MCF 10A (cell line): ENCODE measurements around the gene PAX5. TPM values are rescaled to one million over a fixed set of nuclear protein-coding genes. Genes with fewer than 3 reads are reported as not detected.

Experiments
- BruUV-seq: library from RNA; stranded (reverse); fragments of 400-500 nt; replicated peaks from 2 replicates; lab custom pipeline; 2021; lab: Mats Ljungman, UMichigan
- CTCF ChIA-PET: fragments of 300-600 bp; sonication (Branson Sonifier 250); formaldehyde crosslinking; extraction: SDS; loops from one replicate; lab custom pipeline; 2021; ENCODE audit warnings: antibody characterized with exemption, inconsistent platforms; lab: Yijun Ruan, JAX
- POLR2A ChIA-PET: fragments of 300-600, 350-650 bp; sonication (Branson Sonifier 250); formaldehyde crosslinking; extraction: SDS; loops from one replicate; lab custom pipeline; 2020; ENCODE audit warnings: antibody characterized with exemption, inconsistent platforms; lab: Yijun Ruan, JAX
- DNase-seq: peaks from one replicate; pipeline ENCODE4 v3.0.0-alpha.2; 2018; ENCODE audit not compliant: unreplicated experiment
- H3K27ac Mint-ChIP-seq: one replicate; pipeline ENCODE4 v1.8.0; 2022; ENCODE audit warnings: mild to moderate bottlenecking, low read depth, mixed read lengths; ENCODE audit not compliant: unreplicated experiment
- H3K27me3 Mint-ChIP-seq: one replicate; pipeline ENCODE4 v1.8.0; 2022; ENCODE audit warnings: mixed read lengths; ENCODE audit not compliant: insufficient read depth, unreplicated experiment
- H3K36me3 Mint-ChIP-seq: one replicate; pipeline ENCODE4 v1.8.0; 2022; ENCODE audit warnings: mild to moderate bottlenecking, moderate library complexity, mixed read lengths; ENCODE audit not compliant: insufficient read depth, unreplicated experiment
- H3K4me1 Mint-ChIP-seq: one replicate; pipeline ENCODE4 v1.8.0; 2022; ENCODE audit warnings: mixed read lengths; ENCODE audit not compliant: insufficient read depth, unreplicated experiment
- H3K4me3 Mint-ChIP-seq: one replicate; pipeline ENCODE4 v1.8.0; 2022; ENCODE audit warnings: mild to moderate bottlenecking, moderate library complexity, mixed read lengths; ENCODE audit not compliant: unreplicated experiment
- H3K9me3 Mint-ChIP-seq: one replicate; pipeline ENCODE4 v1.8.0; 2022; ENCODE audit warnings: mixed read lengths; ENCODE audit not compliant: unreplicated experiment
- CTCF ChIP-seq: fragments of 200-600 bp; IDR thresholded peaks from one replicate; pipeline ENCODE4 v1.8.0; 2022; ENCODE audit warnings: antibody characterized with exemption, mild to moderate bottlenecking; ENCODE audit not compliant: unreplicated experiment
- intact Hi-C: fragments of 100-400 bp; cut with micrococcal nuclease; formaldehyde crosslinking; loops from 2 replicates; pipeline ENCODE4 v1.14.1; 2022
- total RNA-seq: library from RNA; stranded (reverse); gene quantifications from 2 replicates; pipeline ENCODE4 v1.2.3, GENCODE V29; 2022

Gene PAX5
- total RNA-seq, 1 experiment from 2014 or later = not detected

GRCh38 chr9:36906492-36906891 lies 127.6 kb downstream of the PAX5 start:
- Mint-ChIP-seq H3K36me3 (no peaks in the 10 kb centered on the region), H3K4me1 (no peaks in the 10 kb centered on the region), H3K9me3 (no peaks in the 10 kb centered on the region), H3K27ac (no peak overlapping the region), H3K27me3 (peaks cover 86% of the 10 kb centered on the region), H3K4me3 (no peak overlapping the region)
- no TSS peak for BruUV-seq
- no peak for TF ChIP-seq CTCF
- DNase-seq = no peak
- ChIA-PET POLR2A (interaction anchor here (0.7 kb wide), 1 partner anchor 15 kb away, joined by 3 read pairs; no protein-coding TSS in a partner anchor), CTCF (interaction anchor here (1.7 to 3.0 kb wide), 2 partner anchors 32 to 34 kb away, joined by 4 to 8 read pairs; no protein-coding TSS in a partner anchor)
- intact Hi-C loops = no loop called here

- H3K4me1 Mint-ChIP-seq = peaks cover 7% of the 10 kb centered on the region
- no peaks in the 10 kb centered on the region for H3K36me3 Mint-ChIP-seq
- ChIA-PET CTCF (interaction anchor here (3.0 kb wide), 1 partner anchor 32 kb away, joined by 8 read pairs; no protein-coding TSS in a partner anchor), POLR2A (interaction anchor here (0.6 kb wide), 1 partner anchor 17 kb away, joined by 3 read pairs; no protein-coding TSS in a partner anchor)
- no peak overlapping the region for H3K4me3 Mint-ChIP-seq
- peaks cover 86% of the 10 kb centered on the region for H3K27me3 Mint-ChIP-seq
- TF ChIP-seq CTCF = no peak
- no TSS peak for BruUV-seq
- H3K27ac Mint-ChIP-seq = no peak overlapping the region
- intact Hi-C loops = no loop called here
- no peak for DNase-seq
- H3K9me3 Mint-ChIP-seq = no peaks in the 10 kb centered on the region
These were observed 128.7 kb downstream of the PAX5 start for GRCh38 chr9:36905101-36906066.

GRCh38 chr9:36903541-36904435 lies 130.3 kb downstream of the PAX5 start:
- DNase-seq = peak; percentile 84

More at GRCh38 chr9:36903541-36904435, 130.3 kb downstream of the PAX5 start:
- Mint-ChIP-seq H3K36me3 (no peaks in the 10 kb centered on the region), H3K9me3 (no peaks in the 10 kb centered on the region), H3K4me1 (peaks cover 8% of the 10 kb centered on the region), H3K27ac (no peak overlapping the region), H3K4me3 (no peak overlapping the region), H3K27me3 (peaks cover 86% of the 10 kb centered on the region)
- intact Hi-C loops = no loop called here
- POLR2A ChIA-PET = no interaction called here
- CTCF ChIA-PET = interaction anchor here (0.7 to 1.1 kb wide), 2 partner anchors 31 to 180 kb away, joined by 3 read pairs; no protein-coding TSS in a partner anchor
- TF ChIP-seq CTCF = no peak
- no TSS peak for BruUV-seq
